GM23338 (cell line): Measurements from ENCODE around the gene KCNQ5.

ENCODE experiments used
- CREB1 ChIP-seq: fragments of 250-450 bp; sonication (Bioruptor Pico); IDR thresholded peaks from 2 replicates; pipeline ENCODE4 v1.5.0; 2020; ENCODE audit warnings: low read depth, mild to moderate bottlenecking, moderate library complexity
- EZH2 ChIP-seq: fragments of 200-600 bp; sonication (generic); IDR thresholded peaks from one replicate; pipeline ENCODE4 v1.8.0; 2017; ENCODE audit warnings: antibody characterized with exemption, mild to moderate bottlenecking, low read depth; ENCODE audit not compliant: unreplicated experiment
- EZH2phosphoT487 ChIP-seq: fragments of 200-600 bp; sonication (generic); IDR thresholded peaks from one replicate; pipeline ENCODE4 v1.8.1; 2018; ENCODE audit warnings: antibody characterized with exemption; ENCODE audit not compliant: unreplicated experiment
- JUNB ChIP-seq: IDR thresholded peaks from one replicate; pipeline ENCODE4 v1.6.1; 2016; ENCODE audit warnings: antibody characterized with exemption; ENCODE audit not compliant: unreplicated experiment
- NANOG ChIP-seq: IDR thresholded peaks from 2 replicates; pipeline ENCODE4 v1.6.1; 2016; ENCODE audit warnings: antibody characterized with exemption, borderline replicate concordance
- POLR2AphosphoS5 ChIP-seq: IDR thresholded peaks from 2 replicates; pipeline ENCODE4 v1.6.1; 2016; ENCODE audit warnings: antibody characterized with exemption, low read depth
- ZNF331 ChIP-seq: fragments of 250-450 bp; sonication (Bioruptor Pico); IDR thresholded peaks from 2 replicates; pipeline ENCODE4 v1.5.0; 2020; ENCODE audit warnings: low read depth, mild to moderate bottlenecking, moderate library complexity
- TF ChIP-seq, protein P1 (sequence below), 2 experiments: fragments of 200-600 bp in 1 of 2; sonication (generic) in 1 of 2; conservative IDR thresholded peaks; 2 replicates each; pipeline versions ENCODE4 v1.5.1 to v1.6.1; 2016 to 2017; ENCODE audit warnings: antibody characterized with exemption in 2 of 2, low read depth in 2 of 2, mild to moderate bottlenecking in 2 of 2, moderate library complexity in 1 of 2

- TF ChIP-seq, protein P1, sequence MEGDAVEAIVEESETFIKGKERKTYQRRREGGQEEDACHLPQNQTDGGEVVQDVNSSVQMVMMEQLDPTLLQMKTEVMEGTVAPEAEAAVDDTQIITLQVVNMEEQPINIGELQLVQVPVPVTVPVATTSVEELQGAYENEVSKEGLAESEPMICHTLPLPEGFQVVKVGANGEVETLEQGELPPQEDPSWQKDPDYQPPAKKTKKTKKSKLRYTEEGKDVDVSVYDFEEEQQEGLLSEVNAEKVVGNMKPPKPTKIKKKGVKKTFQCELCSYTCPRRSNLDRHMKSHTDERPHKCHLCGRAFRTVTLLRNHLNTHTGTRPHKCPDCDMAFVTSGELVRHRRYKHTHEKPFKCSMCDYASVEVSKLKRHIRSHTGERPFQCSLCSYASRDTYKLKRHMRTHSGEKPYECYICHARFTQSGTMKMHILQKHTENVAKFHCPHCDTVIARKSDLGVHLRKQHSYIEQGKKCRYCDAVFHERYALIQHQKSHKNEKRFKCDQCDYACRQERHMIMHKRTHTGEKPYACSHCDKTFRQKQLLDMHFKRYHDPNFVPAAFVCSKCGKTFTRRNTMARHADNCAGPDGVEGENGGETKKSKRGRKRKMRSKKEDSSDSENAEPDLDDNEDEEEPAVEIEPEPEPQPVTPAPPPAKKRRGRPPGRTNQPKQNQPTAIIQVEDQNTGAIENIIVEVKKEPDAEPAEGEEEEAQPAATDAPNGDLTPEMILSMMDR (conservative IDR thresholded peaks at IDR 0.05; ENCODE audit: low read depth in 2 of 2): no peak
- TF ChIP-seq CREB1 (CRISPR knock-in tag): no peak
- no peak for TF ChIP-seq EZH2
- no peak for TF ChIP-seq POLR2AphosphoS5
- TF ChIP-seq JUNB: no peak
- TF ChIP-seq NANOG: no peak
- no peak for TF ChIP-seq EZH2phosphoT487
- TF ChIP-seq ZNF331 (CRISPR knock-in tag): no peak
Observed at GRCh38 chr6:73180076-73180738, 558.3 kb downstream of the KCNQ5 start.
